Gastrocnemius medialis (tissue), 4 donors: ENCODE measurements around the gene NDOR1.

Experiments used
- CTCF ChIP-seq, 5 experiments: fragments of 450-650 bp in 3 of 5; fragments of 200-600 bp in 2 of 5; sonication (generic) in 2 of 5; IDR thresholded peaks in 4 of 5; conservative IDR thresholded peaks in 1 of 5; 1 replicate in 4 of 5; 2 replicates in 1 of 5; pipeline ENCODE4 v1.5.1; 2016 to 2019; ENCODE audit warnings: antibody characterized with exemption in 5 of 5, mild to moderate bottlenecking in 3 of 5, moderate library complexity in 3 of 5
- POLR2A ChIP-seq, 2 donors: fragments of 450-650 bp; IDR thresholded peaks; one replicate each; pipeline ENCODE4 v1.6.1; 2017; ENCODE audit warnings: antibody characterized with exemption in 2 of 2, mild to moderate bottlenecking in 2 of 2, moderate library complexity in 2 of 2

DNA sequence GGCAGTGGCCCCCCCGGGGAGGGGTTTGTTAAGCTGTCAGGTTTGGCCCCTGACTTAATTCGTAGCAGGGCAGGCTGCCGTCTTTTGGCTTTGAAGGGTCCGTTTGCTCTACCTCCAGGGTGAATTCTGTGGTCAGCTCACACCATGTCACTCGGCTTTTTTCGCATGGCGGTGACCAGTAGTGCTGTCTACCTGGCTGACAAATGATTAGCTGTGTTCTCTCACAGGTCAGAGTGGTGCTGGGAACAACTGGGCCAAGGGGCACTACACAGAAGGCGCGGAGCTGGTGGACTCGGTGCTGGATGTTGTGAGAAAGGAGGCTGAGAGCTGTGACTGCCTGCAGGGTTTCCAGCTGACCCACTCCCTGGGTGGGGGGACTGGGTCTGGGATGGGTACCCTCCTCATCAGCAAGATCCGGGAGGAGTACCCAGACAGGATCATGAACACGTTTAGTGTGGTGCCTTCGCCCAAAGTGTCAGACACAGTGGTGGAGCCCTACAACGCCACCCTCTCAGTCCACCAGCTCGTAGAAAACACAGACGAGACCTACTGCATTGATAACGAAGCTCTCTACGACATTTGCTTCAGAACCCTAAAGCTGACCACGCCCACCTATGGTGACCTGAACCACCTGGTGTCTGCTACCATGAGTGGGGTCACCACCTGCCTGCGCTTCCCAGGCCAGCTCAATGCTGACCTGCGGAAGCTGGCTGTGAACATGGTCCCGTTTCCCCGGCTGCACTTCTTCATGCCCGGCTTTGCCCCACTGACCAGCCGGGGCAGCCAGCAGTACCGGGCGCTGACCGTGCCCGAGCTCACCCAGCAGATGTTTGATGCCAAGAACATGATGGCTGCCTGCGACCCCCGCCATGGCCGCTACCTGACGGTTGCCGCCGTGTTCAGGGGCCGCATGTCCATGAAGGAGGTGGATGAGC, 37.0 kb downstream of the NDOR1 start:
- no peak for TF ChIP-seq CTCF (IDR thresholded peaks at IDR 0.05 in 4 of 5, conservative IDR thresholded peaks at IDR 0.05 in 1 of 5)
- no peak for TF ChIP-seq POLR2A (IDR thresholded peaks at IDR 0.05)
